HTR-8/SVneo (cell line): ENCODE data around the gene RAD54L.
A peak's percentile ranks its signal among the peaks of the same experiment; 100 is the strongest.
"Not testable (repeated sequence)": the region's sequence is repeated elsewhere in the genome, so short reads cannot be mapped to it uniquely, and the experiment has no call there.

Experiments used
- DNase-seq: peaks from one replicate; pipeline ENCODE4 v3.0.0; 2011; ENCODE audit warnings: low spot score, mixed read lengths; ENCODE audit not compliant: insufficient read length
- FAIRE-seq: peaks from 2 replicates; lab custom pipeline; 2011; peaks lifted over from hg19 to GRCh38; lab: Jason Lieb, UNC

RAD54L gene

DNA sequence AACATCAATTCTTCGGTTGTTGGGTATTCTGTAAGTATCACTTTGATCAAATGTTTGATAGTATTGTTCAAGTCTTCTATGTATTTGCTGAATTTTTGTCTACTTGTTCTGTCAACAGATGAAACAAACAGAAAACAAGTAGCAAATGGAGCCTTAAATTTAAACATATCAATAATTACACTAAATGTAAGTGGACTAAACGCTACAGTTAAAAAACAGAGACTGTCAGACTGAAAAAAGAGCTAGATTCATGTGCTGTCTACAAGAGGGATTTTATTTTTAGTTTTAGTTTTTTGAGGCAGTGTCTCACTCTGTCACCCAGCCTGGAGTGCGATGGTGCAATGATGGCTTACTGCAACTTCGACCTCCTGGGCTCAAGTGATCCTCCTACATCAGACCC is 10.7 kb upstream of the RAD54L start:
- DNase-seq (no peak), FAIRE-seq (no peak)

DNA sequence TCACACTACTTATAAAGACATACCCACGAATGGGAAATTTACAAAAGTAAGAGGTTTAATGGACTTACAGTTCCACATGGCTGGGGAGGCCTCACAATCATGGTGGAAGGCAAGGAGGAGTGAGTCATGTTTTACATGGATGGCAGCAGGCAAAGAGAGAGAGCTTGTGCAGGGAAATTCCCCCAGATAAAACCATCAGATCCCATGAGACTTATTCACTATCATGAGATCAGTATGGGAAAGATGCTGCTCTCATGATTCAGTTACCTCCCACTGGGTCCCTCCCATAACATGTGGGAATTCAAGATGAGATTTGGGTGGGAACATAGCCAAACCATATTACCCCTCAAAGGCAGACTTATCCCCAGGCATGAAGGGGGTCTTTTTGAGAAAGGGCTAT is 8.7 kb upstream of the RAD54L start:
- DNase-seq, FAIRE-seq: not testable (repeated sequence)

DNA sequence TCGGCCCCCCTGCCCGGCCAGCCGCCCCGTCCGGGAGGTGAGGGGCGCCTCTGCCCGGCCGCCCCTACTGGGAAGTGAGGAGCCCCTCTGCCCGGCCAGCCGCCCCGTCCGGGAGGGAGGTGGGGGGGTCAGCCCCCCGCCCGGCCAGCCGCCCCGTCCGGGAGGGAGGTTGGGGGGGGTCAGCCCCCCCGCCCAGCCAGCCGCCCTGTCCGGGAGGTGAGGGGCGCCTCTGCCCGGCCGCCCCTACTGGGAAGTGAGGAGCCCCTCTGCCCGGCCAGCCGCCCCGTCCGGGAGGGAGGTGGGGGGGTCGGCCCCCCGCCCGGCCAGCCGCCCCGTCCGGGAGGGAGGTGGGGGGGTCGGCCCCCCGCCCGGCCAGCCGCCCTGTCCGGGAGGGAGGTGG is 5.8 kb upstream of the RAD54L start:
- not testable (repeated sequence) for FAIRE-seq, DNase-seq

DNA sequence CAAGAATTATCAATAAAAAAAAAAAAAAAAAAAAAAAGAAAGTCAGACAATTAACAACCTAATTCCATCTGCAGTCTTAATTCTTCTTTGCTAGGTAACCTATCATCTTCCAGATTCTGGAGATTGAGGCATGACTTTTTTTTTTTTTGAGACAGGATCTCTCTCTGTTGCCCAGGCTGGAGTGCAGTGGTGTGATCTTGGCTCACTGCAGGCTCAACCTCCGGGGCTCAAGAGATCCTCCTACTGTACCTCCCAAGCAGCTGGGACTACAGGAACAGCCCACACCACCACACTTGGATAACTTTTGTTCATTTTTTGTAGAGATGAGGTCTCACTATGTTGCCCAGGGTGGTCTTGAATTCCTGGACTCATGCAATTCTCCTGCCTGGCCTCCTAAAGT is 4.6 kb upstream of the RAD54L start:
- no peak for DNase-seq
- no peak for FAIRE-seq

DNA sequence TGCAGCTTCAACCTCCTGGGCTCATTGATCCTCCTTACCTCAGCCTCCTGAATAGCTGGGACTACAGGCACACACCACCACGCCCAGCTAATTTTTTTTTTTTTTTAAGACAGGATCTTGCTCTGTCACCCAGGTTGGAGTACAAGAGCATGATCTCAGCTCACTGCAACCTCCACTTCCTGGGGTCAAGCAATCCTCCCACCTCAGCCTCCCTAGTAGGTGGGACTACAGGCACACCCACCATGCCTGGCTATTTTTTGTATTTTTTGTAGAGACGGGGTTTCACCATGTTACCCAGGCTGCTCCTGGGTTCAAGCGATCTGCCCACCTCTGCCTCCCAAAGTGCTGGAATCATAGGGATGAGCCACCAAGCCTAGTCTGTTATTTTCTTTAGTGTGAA is 3.7 kb upstream of the RAD54L start:
- not testable (repeated sequence) for FAIRE-seq, DNase-seq

DNA sequence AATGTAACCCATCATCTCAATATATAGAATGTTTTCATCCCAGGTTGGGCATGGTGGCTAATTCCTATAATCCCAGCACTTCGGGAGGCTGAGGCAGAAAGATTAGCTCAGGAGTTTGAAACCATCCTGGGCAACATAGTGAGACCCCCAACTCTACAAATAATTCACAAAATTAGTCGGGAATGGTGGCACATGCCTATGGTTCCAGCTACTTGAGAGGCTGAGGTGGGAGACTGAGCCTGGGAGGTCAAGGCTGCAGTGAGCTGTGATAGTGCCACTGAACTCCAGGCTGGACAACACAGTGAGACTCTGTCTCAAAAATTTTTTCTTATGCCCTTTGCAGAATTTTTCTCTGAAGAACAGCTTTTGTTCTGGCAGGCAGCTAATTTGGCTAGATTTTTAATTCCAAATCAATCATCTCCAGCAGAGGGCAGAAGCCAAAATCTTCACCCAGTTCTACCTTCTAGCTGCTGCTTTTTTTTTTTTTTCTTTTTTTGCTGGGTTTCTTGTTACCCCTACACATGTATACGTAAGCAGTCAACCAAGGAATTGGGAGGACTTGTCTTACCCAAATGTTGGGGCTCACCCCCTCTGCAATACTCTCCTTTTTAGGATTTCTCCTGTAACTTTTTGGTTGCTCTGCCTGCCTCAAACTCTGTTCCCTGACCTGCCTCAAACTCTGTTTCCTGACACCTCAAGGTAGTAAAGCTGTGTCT is 2.7 kb upstream of the RAD54L start:
- peak; percentile 44 for DNase-seq
- FAIRE-seq, result no peak

DNA sequence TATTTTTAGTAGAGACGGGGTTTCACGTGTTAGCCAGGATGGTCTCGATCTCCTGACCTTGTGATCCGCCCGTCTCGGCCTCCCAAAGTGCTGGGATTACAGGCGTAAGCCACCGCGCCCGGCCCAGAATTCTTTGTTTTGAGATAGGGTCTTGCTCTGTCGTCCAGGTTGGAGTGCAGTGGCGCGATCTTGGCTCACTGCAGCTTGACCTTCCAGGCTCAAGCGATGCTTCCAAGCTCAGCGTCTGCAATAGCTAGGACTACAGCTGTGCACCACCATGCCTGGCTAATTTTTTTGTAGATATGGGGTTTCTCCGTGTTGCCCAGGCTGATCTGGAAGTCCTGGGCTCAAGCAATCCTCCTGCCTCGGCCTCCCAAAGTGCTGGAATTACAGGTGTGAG is 1.4 kb upstream of the RAD54L start:
- not testable (repeated sequence) for DNase-seq, FAIRE-seq

DNA sequence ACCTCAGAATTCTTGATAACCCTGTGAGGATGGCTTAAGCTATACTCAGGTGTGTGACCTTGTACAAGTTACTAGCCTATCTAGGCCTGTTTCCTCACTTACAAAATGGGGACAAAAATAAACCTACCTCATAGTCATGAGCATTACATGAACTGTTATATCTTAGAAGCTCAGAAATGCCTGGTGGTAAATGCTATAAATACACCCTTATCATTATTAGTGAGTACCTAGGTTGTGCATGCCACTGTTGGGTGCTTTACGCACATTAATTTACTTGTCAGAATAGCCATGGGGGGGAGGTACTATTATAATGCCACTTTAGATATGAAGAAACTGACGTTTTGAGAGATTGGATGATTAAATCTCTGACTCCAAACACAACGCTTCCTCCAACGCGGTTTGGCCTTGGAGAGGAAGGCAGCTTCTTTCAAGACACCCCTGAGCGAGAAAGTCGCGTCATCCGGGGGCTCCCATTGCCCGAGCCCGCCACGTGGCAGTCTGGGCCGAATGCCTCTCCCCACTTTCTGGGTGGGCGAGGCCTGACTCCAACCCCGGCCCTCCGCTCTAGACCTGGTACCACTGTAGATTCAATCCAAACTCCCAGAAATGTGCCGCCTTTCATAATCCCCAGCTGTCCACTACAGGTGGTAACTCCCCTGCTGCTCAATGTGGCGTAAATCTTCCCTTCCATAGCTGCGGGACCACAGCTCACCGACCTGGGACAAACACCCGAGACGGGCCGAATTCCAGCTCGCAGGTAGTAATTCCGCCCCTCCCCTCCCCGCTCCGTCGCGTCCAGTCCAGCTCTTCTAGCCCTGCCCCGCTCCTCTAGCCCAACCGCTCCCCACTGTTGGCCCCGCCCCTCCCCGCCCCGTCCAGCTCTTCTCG is 771 bp upstream of the RAD54L start:
- DNase-seq, result peak; percentile 92
- FAIRE-seq, result peak; percentile 72

DNA sequence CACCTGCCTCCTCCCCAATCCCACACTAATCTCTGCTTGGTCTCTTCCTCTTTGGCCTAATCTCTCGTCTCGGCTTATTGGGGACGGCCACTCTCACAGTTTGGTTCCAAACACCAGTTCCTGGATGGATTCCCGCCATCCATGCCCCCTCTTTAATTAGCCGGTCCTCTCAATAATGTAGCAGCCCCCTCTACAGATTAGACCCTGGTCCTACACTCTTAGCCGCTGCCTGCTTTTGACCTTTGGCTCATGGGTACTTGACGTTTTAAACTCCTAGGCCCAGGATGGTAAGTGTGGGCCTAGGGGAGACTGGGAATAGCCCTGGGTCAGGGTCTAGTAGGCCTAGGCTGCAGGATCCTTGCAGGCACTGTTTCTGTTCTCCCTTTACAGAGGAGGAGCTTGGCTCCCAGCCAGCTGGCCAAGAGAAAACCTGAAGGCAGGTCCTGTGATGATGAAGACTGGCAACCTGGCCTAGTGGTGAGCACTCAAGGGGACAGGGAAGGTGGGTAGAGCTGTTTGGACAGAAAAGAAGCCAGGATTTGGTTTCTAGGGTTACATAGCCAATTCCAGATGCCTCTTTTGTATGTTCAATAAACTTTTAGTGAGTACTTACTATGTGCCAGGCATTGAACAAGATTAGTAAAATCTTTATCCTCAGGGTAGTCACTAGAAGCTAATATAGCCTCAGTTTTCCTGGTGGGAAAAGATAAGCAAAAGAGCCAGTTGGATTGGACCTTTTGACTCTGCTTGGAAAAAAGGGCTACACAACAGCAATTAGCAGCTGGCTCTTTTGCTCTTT is 758 bp downstream of the RAD54L start:
- DNase-seq, result peak; percentile 8
- no peak for FAIRE-seq

DNA sequence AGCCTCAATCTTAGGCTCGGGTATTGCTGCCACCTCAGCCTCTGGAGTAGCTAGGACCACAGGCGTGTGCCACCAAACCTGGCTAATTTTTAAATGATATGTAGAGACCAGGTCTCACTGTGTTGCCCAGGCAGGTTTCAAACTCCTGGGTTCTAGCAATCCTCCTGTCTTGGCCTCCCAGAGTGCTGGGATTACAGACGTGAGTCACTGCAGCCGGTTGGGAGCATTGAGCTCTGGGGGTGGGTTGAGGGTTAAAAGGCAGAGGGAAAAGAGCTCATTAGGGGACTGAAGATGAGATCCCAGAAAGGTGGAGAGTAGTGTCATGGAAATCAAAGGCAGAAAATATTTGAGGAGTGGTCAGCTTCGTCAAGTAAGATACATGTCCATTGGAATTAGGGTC is 7.1 kb downstream of the RAD54L start:
- no peak for FAIRE-seq
- DNase-seq, result no peak

DNA sequence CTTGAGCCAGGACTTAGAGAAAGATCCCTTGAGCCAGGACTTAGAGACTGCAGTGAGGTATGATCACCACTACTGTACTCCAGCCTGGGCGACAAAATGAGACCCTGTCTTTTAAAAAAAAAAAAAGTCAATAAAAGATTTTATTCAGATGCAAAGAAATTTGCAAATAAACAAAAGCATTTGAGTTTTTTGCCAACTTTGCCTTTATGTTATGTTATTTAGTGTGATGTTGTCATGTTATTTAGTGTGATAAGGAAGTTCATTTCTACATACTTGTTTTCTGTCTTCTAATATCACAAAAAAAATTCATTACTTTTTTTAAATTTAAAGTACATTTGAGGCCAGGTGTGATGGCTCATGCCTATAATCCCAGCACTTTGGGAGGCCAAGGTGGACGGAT is 9.0 kb downstream of the RAD54L start:
- FAIRE-seq (no peak), DNase-seq (no peak)

DNA sequence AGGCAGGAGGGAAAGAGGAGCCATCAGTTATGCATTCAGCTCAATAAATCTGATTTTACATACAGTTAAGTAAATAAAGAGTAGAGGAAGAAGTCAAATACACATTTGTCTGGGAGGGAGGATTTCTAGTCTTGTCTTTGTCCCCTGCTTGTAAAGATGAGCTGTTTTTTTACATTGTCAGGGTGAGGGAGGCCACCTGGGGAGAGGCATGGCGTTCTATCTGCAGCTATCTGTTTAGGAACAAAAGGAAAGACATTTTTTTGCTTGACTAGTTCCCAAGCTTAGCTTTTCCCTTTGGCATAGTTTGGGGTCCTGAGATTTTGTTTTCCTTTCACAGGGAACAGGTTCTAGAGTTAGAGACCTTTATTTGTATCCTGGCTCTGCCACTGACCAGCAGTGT is 14.9 kb downstream of the RAD54L start:
- no peak for FAIRE-seq
- DNase-seq, result no peak

DNA sequence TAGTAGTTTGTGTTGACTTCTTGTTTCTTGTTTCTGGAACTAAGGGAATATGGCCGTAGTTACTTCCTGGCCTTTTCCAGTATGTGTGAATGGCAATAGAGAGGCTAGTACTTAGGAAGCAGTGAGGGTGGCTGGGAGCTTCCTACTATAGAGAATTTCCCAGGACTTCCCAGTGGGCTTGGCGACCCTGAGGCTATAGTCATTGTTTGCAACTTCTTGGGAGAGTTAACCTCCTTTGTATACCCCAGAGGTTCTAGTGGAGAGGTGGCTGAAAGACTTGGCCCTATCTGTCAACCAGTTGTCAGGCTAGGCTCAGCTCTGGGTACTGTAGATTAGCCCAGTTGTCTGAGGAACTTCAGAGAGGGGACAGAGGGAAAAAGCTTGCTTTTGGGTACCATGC is 15.6 kb downstream of the RAD54L start:
- no peak for FAIRE-seq
- no peak for DNase-seq

DNA sequence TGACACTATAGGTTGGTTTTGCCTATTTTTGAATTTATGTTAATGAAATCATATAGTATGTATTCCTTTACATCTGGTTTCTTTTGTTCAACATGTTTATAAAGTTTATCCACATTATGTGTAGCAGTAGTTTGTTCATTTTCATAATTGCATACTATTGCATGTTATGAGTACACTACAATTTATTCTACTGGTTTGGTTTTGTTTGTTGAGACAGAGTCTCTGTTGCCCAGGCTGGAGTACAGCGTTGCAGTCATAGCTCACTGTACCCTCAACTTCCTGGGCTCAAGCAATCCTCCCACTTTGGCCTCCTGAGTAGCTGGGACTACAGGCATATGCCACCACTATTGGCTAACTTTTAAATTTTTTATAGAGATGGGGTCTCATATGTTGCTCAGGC is 21.0 kb downstream of the RAD54L start:
- FAIRE-seq, result no peak
- no peak for DNase-seq

DNA sequence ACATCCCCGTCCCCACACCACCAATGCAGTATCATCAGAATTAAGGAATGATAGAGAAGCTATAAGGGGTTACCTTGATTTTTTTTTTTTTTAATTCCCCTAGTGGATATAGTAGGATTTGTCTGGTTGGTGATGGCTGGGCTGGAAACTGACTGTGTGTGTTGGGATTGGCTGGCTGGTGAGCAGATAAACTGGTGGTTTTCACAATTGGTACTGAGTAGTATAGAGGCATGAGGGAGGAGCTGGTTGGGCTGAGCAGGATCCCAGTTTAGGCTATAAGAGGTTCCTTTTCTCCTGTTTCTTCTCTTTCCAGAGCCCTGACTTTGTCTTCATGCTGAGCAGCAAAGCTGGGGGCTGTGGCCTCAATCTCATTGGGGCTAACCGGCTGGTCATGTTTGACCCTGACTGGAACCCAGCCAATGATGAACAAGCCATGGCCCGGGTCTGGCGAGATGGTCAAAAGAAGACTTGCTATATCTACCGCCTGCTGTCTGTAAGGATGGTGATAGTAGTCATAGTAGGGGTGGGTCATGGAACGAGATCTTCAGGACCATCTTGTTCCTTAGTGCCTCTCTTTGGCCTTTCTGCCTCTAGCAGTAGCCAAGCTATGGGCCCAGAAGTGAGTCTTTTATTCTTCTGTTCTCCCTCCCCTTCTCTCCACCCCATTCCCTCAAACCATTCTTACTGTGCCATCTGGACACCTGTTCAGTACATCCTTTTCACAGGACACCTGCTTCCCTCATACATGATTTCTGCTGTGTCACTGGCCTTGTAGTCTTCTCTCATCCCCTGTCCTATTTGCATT is 26.9 kb downstream of the RAD54L start:
- no peak for DNase-seq
- no peak for FAIRE-seq

DNA sequence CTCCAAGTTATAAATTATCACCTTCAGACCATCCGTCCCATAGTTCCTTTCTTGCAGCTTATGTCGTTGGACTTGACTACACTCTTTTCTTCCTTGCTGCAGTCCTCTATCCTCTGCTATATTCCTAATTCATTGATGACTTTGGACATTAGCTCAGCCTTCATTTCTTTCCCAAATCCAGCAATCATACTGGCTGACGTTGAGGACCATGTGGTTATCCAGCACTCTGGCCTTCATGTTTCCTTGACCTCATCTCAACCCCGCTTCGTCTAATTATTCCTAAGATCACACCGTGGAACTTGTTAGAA is 27.4 kb downstream of the RAD54L start:
- no peak for DNase-seq
- FAIRE-seq, result no peak

DNA sequence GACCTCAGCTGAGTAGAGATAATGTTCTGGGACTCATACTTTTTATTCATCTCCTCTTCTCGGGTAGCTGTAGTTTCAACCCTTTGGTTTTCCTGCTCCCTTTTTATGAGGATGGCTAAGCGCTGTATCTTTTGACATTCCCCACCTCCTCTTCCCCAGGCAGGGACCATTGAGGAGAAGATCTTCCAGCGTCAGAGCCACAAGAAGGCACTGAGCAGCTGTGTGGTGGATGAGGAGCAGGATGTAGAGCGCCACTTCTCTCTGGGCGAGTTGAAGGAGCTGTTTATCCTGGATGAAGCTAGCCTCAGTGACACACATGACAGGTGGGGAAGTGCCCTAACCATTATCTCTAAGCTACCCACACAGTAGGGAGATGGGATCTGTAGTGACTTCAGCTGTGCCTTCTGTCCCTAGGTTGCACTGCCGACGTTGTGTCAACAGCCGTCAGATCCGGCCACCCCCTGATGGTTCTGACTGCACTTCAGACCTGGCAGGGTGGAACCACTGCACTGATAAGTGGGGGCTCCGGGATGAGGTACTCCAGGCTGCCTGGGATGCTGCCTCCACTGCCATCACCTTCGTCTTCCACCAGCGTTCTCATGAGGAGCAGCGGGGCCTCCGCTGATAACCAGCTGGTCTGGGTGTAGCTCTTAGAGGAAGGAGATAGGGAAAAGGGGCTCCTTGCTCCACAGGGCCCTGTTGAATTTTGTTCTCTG is 30.3 kb downstream of the RAD54L start:
- no peak for DNase-seq
- no peak for FAIRE-seq

DNA sequence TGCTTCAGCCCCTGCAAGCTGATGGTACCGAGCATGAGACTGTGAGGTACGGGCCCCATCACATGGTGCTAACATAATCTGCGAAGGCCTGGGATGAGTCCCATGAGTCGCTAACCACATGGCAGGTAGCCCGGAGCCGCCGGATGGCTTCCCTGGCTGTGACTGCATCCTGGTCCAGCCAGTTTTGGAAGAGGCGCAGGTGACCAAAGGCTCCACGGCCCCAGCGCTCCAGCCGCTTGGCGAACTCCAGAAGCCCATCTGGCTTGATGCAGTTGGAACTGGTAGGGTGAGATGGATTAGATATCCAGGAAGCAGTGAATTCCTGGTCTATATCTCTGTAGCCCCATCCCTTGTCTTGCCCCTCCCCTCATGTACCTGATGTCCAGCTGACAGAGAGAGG is 31.2 kb downstream of the RAD54L start:
- no peak for DNase-seq
- no peak for FAIRE-seq

DNA sequence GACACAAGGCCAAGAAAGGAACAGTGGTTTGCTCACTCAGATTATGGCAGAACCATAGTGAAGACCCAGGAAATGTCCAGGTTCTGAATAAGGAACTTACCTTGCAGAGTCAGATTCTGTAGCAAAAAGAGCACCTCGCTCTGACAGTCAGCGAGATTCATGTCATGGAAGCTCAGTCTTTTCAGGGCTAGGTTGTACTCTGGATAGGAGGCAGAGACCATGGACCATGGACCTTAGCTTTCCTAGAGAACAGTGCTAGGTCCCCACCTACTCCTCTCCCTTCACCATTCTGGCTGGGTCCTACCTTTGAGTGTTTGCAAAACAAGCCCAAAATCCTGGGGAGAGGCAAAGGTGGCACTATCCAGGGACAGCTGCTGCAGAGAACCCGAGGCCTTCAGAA is 32.5 kb downstream of the RAD54L start:
- no peak for DNase-seq
- no peak for FAIRE-seq

DNA sequence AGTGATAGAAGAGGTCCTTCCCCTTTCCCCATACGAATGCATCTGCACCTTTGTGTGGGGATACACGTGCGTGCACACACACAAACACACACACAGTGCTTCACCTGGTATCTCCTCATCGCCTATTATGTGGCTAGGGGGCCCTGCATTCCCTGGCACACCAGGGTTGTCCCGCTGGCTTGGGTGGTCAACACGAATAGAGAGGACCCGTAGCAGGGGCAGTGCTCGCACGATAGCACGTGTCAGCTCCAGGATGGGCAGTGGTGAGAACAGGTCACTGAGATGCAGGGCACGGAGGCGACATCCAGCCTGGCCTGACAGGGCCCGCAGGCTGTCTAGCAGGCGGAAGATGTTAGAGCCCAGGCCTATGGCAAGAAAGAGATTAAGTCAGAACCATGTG is 33.5 kb downstream of the RAD54L start:
- FAIRE-seq (no peak), DNase-seq (no peak)
